Stomach (tissue), 9 donors: ENCODE data around the gene STEAP2. TPM values are rescaled to one million over a fixed set of nuclear protein-coding genes. Genes with fewer than 3 reads are reported as not detected.

Experiments used
- DNase-seq, 2 donors: peaks; one replicate each; pipeline versions ENCODE4 v3.0.0 to v3.0.0-alpha.2; 2013 to 2019
- H3K27ac ChIP-seq, 5 donors: fragments of 200-600 bp in 4 of 5; sonication (generic) in 4 of 5; one replicate each; pipeline ENCODE4 v1.5.1; 2013 to 2019; ENCODE audit warnings: mild to moderate bottlenecking in 1 of 5, moderate library complexity in 1 of 5
- H3K27me3 ChIP-seq, 3 donors: fragments of 200-600 bp; sonication (generic); one replicate each; pipeline ENCODE4 v1.5.1; 2017 to 2019; ENCODE audit warnings: mixed run types in 1 of 3
- H3K36me3 ChIP-seq, 4 donors: fragments of 200-600 bp; sonication (generic); 1 replicate in 3 of 4; 2 replicates in 1 of 4; pipeline ENCODE4 v1.5.1; 2016 to 2019
- H3K4me1 ChIP-seq, 4 donors: fragments of 200-600 bp; sonication (generic); one replicate each; pipeline ENCODE4 v1.5.1; 2016 to 2019
- H3K4me3 ChIP-seq, 4 donors: fragments of 200-600 bp; sonication (generic) in 3 of 4; one replicate each; pipeline ENCODE4 v1.5.1; 2016 to 2019; ENCODE audit warnings: mild to moderate bottlenecking in 1 of 4
- H3K9me3 ChIP-seq, 4 donors: fragments of 200-600 bp; sonication (generic); one replicate each; pipeline ENCODE4 v1.5.1; 2016 to 2019
- CTCF ChIP-seq, 7 experiments: fragments of 450-650 bp in 4 of 7; fragments of 200-600 bp in 3 of 7; sonication (generic) in 3 of 7; IDR thresholded peaks; one replicate each; pipeline ENCODE4 v1.5.1; 2016 to 2019; ENCODE audit warnings: antibody characterized with exemption in 7 of 7, control low read depth in 2 of 7, mild to moderate bottlenecking in 1 of 7
- EP300 ChIP-seq: sonication (generic); formaldehyde crosslinking; IDR thresholded peaks from one replicate; pipeline ENCODE4 v1.6.1; 2017; ENCODE audit warnings: antibody characterized with exemption
- POLR2A ChIP-seq, 4 donors: fragments of 450-650 bp; IDR thresholded peaks; one replicate each; pipeline ENCODE4 v1.6.1; 2016; ENCODE audit warnings: antibody characterized with exemption in 4 of 4, control low read depth in 2 of 4, mild to moderate bottlenecking in 1 of 4, moderate library complexity in 1 of 4
- POLR2AphosphoS5 ChIP-seq, 3 donors: sonication (generic); formaldehyde crosslinking; IDR thresholded peaks; one replicate each; pipeline ENCODE4 v1.6.1; 2016; ENCODE audit warnings: antibody characterized with exemption in 3 of 3
- WGBS, 5 donors: extraction: QIAGEN DNeasy Blood & Tissue Kit in 3 of 5; methylation state at CpG; one replicate each; pipeline versions ENCODE4 v1.1.5 to v1.1.7; 2013 to 2018; 5-methylcytosine and 5-hydroxymethylcytosine counted together
- intact Hi-C: fragments of 100-400 bp; cut with DNase I; formaldehyde crosslinking; loops from one replicate; pipeline ENCODE4 v1.15.1; 2023; ENCODE audit warnings: low total_unique reads
- polyA plus RNA-seq, 3 donors: library from polyadenylated mRNA; stranded (reverse); fragments of 200-250 nt; gene quantifications; one replicate each; pipeline ENCODE4 v1.2.3, GENCODE V29; 2013
- total RNA-seq, 5 donors: library from RNA; depleted of rRNA; stranded (reverse); fragments of >200 nt; gene quantifications; one replicate each; pipeline versions ENCODE4 v1.1.0 to v1.2.3, GENCODE V29; 2014 to 2016
- donor health status: healthy with polysubstance abuse.
- donor health status: Bipolar disorder and iron deficiency.
- donor health status: healthy.

STEAP2 gene
- total and polyA plus RNA-seq, 8 donors, result 0.92 to 52.7 (median 8.9) TPM

- no peak overlapping the region for H3K27ac ChIP-seq
- WGBS, 5 donors, result 37 to 80% (median 65%) methylated on average over 2 of the region's 2 CpGs
- peaks cover 0 to 9% (median 4%) of the 10 kb centered on the region in 4 donors for H3K4me1 ChIP-seq
- TF ChIP-seq POLR2AphosphoS5 (IDR thresholded peaks at IDR 0.05) (no peak), POLR2A (IDR thresholded peaks at IDR 0.05) (no peak), CTCF (IDR thresholded peaks at IDR 0.05) (no peak), EP300 (no peak)
- H3K9me3 ChIP-seq, result peaks cover 0 to 4% (median 0%) of the 10 kb centered on the region in 4 donors
- no peaks in the 10 kb centered on the region for H3K36me3 ChIP-seq
- no peak for DNase-seq
- no peak overlapping the region for H3K4me3 ChIP-seq
- no peaks in the 10 kb centered on the region for H3K27me3 ChIP-seq
- intact Hi-C loops, result no loop called here
Observed at GRCh38 chr7:90192876-90193750, 18.4 kb upstream of the STEAP2 start.

GRCh38 chr7:90194911-90195809 is 16.4 kb upstream of the STEAP2 start:
- 78 to 86% (median 84%) methylated on average over 10 of the region's 10 CpGs for WGBS, 5 donors
- TF ChIP-seq CTCF (IDR thresholded peaks at IDR 0.05) (no peak), EP300 (no peak), POLR2A (IDR thresholded peaks at IDR 0.05) (no peak), POLR2AphosphoS5 (IDR thresholded peaks at IDR 0.05) (no peak)
- DNase-seq, result no peak
- intact Hi-C loops, result no loop called here
- Histone ChIP-seq H3K4me3 (no peak overlapping the region), H3K27ac (no peak overlapping the region), H3K9me3 (peaks cover 0 to 4% (median 0%) of the 10 kb centered on the region in 4 donors), H3K36me3 (no peaks in the 10 kb centered on the region), H3K4me1 (no peaks in the 10 kb centered on the region), H3K27me3 (no peaks in the 10 kb centered on the region)

GRCh38 chr7:90201500-90202195 is 9.9 kb upstream of the STEAP2 start:
- Histone ChIP-seq H3K4me1 (no peaks in the 10 kb centered on the region), H3K36me3 (no peaks in the 10 kb centered on the region), H3K27me3 (no peaks in the 10 kb centered on the region), H3K27ac (no peak overlapping the region), H3K4me3 (no peak overlapping the region), H3K9me3 (no peaks in the 10 kb centered on the region)
- TF ChIP-seq POLR2A (IDR thresholded peaks at IDR 0.05) (no peak), POLR2AphosphoS5 (IDR thresholded peaks at IDR 0.05) (no peak), CTCF (IDR thresholded peaks at IDR 0.05) (no peak), EP300 (no peak)
- DNase-seq, result no peak
- intact Hi-C loops, result no loop called here
- 81 to 89% (median 87%) methylated on average over 2 of the region's 2 CpGs for WGBS, 5 donors

GRCh38 chr7:90207956-90208355 is 3.6 kb upstream of the STEAP2 start:
- TF ChIP-seq CTCF (IDR thresholded peaks at IDR 0.05) (no peak), EP300 (no peak), POLR2A (IDR thresholded peaks at IDR 0.05) (no peak), POLR2AphosphoS5 (IDR thresholded peaks at IDR 0.05) (no peak)
- Histone ChIP-seq H3K4me1 (peaks cover 0 to 26% (median 9%) of the 10 kb centered on the region in 4 donors), H3K27me3 (peaks cover 0 to 18% (median 8%) of the 10 kb centered on the region in 3 donors), H3K27ac (no peak overlapping the region), H3K9me3 (no peaks in the 10 kb centered on the region), H3K4me3 (no peak overlapping the region), H3K36me3 (no peaks in the 10 kb centered on the region)
- WGBS, 5 donors, result 87 to 100% (median 92%) methylated on average over 1 of the region's 1 CpG
- no peak for DNase-seq
- intact Hi-C loops, result no loop called here
